Pericardium fibroblast (primary cell): ENCODE data around the gene LYZL4. TPM values are rescaled to one million over a fixed set of nuclear protein-coding genes. Genes with fewer than 3 reads are reported as not detected.

Source experiments
- total RNA-seq: library from RNA; depleted of rRNA; stranded (reverse); fragments of >200 nt; gene quantifications from 2 replicates; pipeline ENCODE4 v1.2.3, GENCODE V29; 2015

Gene LYZL4, protein sequence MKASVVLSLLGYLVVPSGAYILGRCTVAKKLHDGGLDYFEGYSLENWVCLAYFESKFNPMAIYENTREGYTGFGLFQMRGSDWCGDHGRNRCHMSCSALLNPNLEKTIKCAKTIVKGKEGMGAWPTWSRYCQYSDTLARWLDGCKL
- not detected in 2 replicates for total RNA-seq

DNA sequence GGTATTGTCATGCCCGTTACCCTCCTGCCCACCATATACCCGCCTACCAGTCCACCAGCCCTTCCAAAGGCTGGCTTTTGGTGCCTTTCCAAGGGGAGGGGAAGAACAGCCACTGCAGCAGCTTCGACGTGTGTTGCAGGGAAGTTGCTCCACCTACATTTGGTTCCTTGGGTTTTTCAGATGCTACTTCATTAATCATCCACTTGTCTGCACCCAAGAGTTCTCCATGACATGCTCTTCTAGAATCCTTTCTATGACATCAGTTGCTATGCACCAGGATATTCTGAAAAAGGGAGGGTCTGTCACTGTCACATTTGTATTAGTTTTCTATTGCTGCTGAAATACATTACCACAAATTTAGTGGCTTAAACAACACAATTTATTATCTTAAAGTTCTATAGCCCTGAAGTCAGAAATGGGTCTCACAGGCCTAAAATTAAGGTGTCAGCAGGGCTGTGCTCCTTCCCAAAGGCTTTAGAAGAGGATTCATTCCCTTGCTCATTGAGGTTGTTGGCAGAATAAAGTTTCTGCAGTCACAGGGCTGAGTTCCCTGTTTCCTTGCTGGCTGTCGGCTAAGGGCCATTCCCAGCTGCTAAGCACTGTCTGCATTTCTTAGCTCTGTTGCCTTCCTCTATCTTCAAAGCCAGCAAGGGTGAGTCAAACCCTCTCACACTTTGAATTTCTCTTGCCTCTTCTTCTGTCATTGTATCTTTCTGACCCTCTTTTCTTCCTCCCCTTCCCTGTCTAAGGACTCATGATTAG is at the start of gene LYZL4:
Gene LYZL4, minus strand, starts transcription at position 241 of the 762 bp plus-strand sequence. CDS start 3,359 bp downstream, outside the sequence.

Other genes starting within 250 kb of the LYZL4 start
- not detected in 2 replicates for gene CCK, start 144.4 kb downstream of the LYZL4 start, total RNA-seq
- gene VIPR1, start 92.0 kb upstream of the LYZL4 start, total RNA-seq, result 0.09 and 0.35 TPM in 2 replicates
- 42.5 and 52.7 TPM in 2 replicates for gene SEC22C, start 171.4 kb upstream of the LYZL4 start, total RNA-seq
- 16.8 and 22.0 TPM in 2 replicates for gene SS18L2, start 180.2 kb upstream of the LYZL4 start, total RNA-seq
- 12.6 and 14.2 TPM in 2 replicates for gene NKTR, start 190.1 kb upstream of the LYZL4 start, total RNA-seq
- gene ZBTB47, start 243.1 kb upstream of the LYZL4 start, total RNA-seq, result 28.9 and 34.1 TPM in 2 replicates